Measurements from ENCODE around the gene ARHGAP15.

- TF ChIP-seq POLR2A (IDR thresholded peaks at IDR 0.05) (no peak), EP300 (IDR thresholded peaks at IDR 0.05) (no peak)
- TF ChIP-seq, protein P1, sequence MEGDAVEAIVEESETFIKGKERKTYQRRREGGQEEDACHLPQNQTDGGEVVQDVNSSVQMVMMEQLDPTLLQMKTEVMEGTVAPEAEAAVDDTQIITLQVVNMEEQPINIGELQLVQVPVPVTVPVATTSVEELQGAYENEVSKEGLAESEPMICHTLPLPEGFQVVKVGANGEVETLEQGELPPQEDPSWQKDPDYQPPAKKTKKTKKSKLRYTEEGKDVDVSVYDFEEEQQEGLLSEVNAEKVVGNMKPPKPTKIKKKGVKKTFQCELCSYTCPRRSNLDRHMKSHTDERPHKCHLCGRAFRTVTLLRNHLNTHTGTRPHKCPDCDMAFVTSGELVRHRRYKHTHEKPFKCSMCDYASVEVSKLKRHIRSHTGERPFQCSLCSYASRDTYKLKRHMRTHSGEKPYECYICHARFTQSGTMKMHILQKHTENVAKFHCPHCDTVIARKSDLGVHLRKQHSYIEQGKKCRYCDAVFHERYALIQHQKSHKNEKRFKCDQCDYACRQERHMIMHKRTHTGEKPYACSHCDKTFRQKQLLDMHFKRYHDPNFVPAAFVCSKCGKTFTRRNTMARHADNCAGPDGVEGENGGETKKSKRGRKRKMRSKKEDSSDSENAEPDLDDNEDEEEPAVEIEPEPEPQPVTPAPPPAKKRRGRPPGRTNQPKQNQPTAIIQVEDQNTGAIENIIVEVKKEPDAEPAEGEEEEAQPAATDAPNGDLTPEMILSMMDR (IDR thresholded peaks at IDR 0.05) = no peak
Measured at GRCh38 chr2:143123911-143124310, 5.3 kb upstream of the ARHGAP15 start.
